SHP77 treated with DMSO at 0.1 percent for 48 hours (cell line): ENCODE data around the gene ARHGAP26.
A peak's percentile ranks its signal among the peaks of the same experiment; 100 is the strongest.
"Not testable (repeated sequence)": the region's sequence is repeated elsewhere in the genome, so short reads cannot be mapped to it uniquely, and the experiment has no call there.

ENCODE experiments used
- DNase-seq: peaks from one replicate; lab custom pipeline; 2025; lab: John Stamatoyannopoulos, UW

The ARHGAP26 gene

DNA sequence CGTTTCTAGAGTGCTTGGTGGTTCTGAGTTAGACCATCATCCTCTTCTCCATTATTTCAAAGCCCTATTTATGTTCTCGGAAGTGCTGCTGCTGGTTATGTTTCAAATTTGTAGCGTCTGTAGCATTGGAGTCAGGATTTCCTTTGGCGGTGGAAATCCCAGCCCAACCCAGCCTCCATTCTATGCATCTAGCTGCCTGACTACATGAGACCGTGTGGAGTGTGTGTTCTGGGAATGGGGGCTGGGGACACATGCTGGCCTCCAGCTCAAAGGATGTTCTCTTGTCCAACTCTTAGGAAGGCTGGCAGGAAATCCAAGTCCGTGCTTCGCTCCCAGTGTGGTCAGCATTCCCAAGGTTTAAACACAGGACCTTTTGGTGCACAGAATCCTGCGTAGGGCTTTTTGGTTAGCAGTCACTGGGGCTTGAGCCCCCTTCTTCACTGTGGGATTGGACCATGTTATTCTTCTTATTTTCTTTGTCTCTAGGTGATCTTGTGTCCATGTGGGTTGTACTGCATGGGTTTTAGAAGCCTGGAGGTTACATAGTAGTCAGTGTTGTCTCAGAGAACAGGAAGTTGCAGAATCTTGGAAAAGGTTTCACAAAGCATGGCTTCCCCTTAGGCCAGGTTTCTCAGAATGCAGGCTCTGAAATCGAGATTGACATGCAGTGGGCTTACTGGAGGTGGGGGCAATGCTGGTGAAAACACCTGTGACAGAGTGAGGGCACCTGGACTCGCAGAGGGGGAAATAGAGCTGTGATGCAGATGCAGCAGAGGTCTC, 132.2 kb downstream of the ARHGAP26 start:
- no peak for DNase-seq

- no peak for DNase-seq
These were observed 134.2 kb downstream of the ARHGAP26 start for GRCh38 chr5:142904416-142904815.

DNA sequence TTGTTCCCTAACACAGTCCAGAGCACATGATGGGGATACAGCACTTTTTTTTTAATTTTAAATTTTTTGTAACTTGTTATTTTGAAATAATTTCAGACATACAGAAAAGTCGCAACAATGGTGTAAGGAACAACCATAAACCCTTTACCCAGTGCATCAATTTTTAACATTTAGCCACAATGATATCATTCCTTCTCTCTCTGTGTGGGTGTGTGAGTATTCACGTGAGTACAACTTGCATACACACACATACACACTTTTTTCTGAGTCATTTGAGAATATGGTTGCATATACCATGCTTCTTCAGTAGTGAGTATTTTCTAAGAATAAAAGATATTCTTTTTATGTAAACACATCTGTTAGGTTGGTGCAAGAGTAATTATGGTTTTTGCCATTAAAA, 135.2 kb downstream of the ARHGAP26 start:
- DNase-seq, result no peak

GRCh38 chr5:142906863-142907671, 136.9 kb downstream of the ARHGAP26 start:
- DNase-seq, result no peak

- no peak for DNase-seq
These were observed 138.5 kb downstream of the ARHGAP26 start for GRCh38 chr5:142908659-142909058.

GRCh38 chr5:142910128-142910527, 140.0 kb downstream of the ARHGAP26 start:
- DNase-seq, result no peak

- DNase-seq, result no peak
These were observed 141.0 kb downstream of the ARHGAP26 start for GRCh38 chr5:142911170-142911569.

DNA sequence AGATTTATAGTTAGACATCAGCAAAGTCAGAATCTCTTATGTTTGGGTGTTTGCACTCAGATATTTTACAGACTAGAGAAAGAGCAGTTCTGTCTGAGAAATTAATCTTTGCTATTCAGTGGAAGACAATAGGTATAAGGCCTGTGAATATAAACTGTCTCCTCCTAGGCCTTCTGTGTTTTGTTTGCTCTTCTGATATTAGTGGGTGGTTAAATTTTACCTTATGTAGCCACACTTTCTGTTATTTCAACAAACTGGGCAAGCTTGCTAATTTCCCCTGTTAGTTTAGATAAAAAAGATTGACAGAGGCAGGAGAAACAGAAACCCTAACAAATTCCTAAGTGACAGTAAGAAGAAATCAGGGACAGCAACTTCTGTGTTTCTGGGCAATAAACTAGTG, 141.6 kb downstream of the ARHGAP26 start:
- no peak for DNase-seq

- DNase-seq, result no peak
These were observed 143.7 kb downstream of the ARHGAP26 start for GRCh38 chr5:142913728-142914338.

- no peak for DNase-seq
These were observed 144.9 kb downstream of the ARHGAP26 start for GRCh38 chr5:142915038-142915437.

GRCh38 chr5:142915813-142916424, 145.7 kb downstream of the ARHGAP26 start:
- no peak for DNase-seq

DNA sequence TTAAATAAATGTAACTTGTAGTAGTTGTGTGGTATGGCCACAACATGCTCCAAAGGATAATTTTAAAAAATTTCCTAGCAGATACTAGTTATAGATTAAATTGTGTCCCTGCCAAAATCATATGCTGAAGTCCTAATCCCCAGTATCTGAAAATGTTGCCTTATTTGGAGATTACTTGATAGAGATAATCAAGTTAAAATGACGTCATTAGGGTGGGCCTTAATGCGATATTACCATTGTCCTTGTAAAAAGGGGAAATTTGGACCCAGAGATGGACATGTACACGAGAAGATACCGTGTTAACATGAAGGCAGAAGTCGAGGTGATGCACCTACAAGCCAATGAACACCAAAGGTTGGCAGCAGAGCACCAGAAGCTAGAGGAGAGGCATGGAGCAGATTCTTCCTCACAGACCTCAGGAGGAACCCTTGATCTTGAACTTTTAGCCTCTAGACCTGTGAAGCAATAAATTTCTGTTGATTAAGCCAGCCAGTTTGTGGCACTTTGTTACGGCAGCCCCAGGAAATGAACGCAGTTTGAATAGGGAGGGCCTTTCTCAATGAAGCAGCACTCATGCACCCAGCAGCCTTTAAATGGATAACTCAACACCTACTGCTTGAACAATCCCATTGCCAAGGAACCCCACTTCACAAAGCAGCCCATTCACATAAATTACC, 148.9 kb downstream of the ARHGAP26 start:
- DNase-seq, result no peak

GRCh38 chr5:142920849-142921612, 150.9 kb downstream of the ARHGAP26 start:
- DNase-seq, result no peak

DNA sequence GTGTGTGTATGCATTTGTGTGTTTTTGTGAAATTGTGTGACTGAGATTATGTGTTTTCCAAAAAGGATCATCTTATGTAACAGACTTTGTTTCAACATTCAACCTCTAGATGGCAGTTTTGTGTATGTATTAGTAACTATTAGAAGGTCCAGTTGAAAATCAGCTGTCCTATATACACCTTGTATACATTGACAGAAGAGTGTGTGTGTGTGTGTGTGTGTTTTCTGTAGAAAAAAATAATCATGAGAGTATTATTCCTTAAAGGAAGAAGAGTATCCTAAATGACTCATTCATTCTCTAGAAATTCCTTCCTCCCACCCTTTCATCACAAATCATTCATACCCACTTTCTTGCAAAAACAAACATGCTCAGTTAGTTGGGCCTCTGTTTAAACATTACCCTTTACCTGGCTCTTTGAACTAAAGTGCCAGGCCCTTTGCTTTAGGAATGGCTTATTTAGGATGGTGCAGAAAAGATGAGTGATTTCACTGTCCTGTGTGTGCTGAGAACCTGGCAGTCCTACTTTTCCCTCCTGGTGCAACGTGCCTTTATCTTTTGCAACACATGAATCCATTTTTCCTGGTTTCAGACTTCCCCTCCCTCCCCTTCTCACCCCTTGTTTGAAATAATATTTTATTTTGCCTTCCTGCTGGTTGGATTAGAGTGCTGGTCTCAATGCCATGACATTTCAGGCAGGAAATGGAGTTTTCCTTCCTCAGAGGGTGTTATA, 152.2 kb downstream of the ARHGAP26 start:
- DNase-seq, result peak; percentile 69

GRCh38 chr5:142924135-142924883, 154.1 kb downstream of the ARHGAP26 start:
- DNase-seq, result no peak

DNA sequence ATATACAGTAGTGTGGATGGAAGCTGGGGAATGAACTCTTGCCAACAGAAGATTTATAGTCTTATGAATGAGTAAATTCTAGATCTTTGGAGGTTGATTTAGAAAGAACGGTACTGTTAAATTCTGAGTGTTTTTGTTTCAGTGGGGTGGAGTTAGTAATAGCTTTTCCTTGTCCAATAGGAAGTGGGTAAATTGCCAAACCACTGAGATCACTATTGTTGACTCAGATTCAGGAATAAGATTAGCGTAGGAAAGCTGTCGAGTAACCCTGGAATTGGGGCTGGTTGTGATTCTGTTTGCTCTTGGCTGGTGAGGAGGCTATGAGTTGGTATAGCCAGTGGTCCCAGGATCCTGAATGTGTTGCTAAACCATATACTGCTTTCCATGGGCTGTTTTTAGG, 155.6 kb downstream of the ARHGAP26 start:
- no peak for DNase-seq

DNA sequence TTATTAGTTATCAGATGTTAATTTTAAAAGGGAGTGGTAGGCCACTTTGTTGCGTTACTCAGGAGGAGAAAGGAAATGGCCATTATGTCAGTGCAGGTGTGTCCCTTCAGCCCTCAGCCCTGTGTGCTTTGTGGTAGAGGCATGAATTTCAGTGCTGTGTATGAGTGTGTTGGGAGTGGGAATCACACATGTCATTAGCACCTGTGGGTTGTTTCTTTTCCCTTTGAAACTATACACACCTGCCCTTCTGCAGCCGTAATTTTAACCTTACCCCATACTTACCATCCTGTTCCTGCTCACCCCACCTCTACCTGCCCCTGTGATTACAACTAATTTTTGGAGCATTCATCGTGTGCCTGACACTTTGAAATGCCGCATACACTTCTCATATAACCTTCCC, 156.4 kb downstream of the ARHGAP26 start:
- DNase-seq, result no peak

DNA sequence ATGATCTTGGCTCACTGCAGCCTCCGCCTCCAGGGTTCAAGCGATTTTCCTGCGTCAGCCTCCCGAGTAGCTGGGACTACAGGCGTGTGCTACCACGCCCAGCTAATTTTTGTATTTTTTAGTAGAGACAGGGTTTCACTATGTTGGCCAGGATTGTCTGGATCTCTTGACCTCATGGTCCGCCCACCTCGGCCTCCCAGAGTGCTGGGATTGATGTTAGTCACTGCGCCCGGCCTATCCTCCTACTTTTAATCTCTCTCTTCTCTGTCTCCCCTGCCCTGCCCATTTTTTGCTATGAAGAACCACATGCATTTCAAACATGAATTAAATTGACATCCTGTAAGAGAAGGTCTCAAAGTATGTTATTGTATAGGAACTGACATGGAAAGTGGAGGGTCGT, 158.8 kb downstream of the ARHGAP26 start:
- DNase-seq, result not testable (repeated sequence)

DNA sequence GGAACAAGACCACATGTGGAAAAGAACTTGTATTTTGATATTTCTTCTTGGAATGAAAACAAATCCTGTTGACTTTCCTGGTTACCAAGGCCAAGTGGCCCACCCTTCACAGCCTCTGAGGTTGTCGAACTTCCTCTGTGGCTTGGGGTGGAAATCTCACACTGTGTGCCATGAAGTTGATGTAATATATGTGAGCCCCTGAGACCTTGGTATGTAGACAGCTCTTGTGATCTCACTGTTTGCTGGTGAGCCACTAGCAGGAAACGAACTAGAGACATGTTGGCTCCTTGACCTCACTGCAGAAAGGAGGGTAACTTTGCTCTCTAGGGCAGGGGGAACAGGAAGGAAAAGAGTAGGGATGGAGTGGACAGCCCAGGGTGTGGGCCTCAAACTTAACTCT, 159.4 kb downstream of the ARHGAP26 start:
- no peak for DNase-seq
